Measurements from ENCODE around the gene SLC6A4.

GRCh38 chr17:30243002-30243401, 7.5 kb upstream of the SLC6A4 start:
- no peak for TF ChIP-seq RAD21 (IDR thresholded peaks at IDR 0.05; ENCODE audit: low read length)
- no peak for TF ChIP-seq EP300 (IDR thresholded peaks at IDR 0.05; ENCODE audit: borderline replicate concordance in 1 of 2, low read depth in 1 of 2, low read length in 1 of 2)
- no peak for TF ChIP-seq JUND (IDR thresholded peaks at IDR 0.05)
- TF ChIP-seq POLR2AphosphoS5 (IDR thresholded peaks at IDR 0.05; ENCODE audit: low read depth, low read length), result no peak
- no peak for TF ChIP-seq CTCF (IDR thresholded peaks at IDR 0.05)
- no peak for TF ChIP-seq MXI1 (IDR thresholded peaks at IDR 0.05; ENCODE audit: low read depth, low read length)
